Ishikawa (cell line): ENCODE results near the gene PDE2A.

Source experiments
- CEBPB ChIP-seq: IDR thresholded peaks from 2 replicates; pipeline ENCODE4 v1.6.1; 2012
- CREB1 ChIP-seq: IDR thresholded peaks from 2 replicates; pipeline ENCODE4 v1.6.1; 2012; ENCODE audit warnings: low read depth
- EGR1 ChIP-seq: IDR thresholded peaks from 2 replicates; pipeline ENCODE4 v1.6.1; 2012
- EP300 ChIP-seq: IDR thresholded peaks from 2 replicates; pipeline ENCODE4 v1.6.1; 2012; ENCODE audit warnings: borderline replicate concordance
- FOXM1 ChIP-seq: IDR thresholded peaks from 2 replicates; pipeline ENCODE4 v1.6.1; 2012; ENCODE audit warnings: low read depth, borderline replicate concordance
- MAX ChIP-seq: IDR thresholded peaks from 2 replicates; pipeline ENCODE4 v1.6.1; 2012
- NFIC ChIP-seq: IDR thresholded peaks from 2 replicates; pipeline ENCODE4 v1.6.1; 2012
- RAD21 ChIP-seq: IDR thresholded peaks from 2 replicates; pipeline ENCODE4 v1.6.1; 2012; ENCODE audit warnings: low read depth
- REST ChIP-seq: IDR thresholded peaks from 2 replicates; pipeline ENCODE4 v1.6.1; 2012; ENCODE audit warnings: low read depth, mild to moderate bottlenecking
- TAF1 ChIP-seq: IDR thresholded peaks from 2 replicates; pipeline ENCODE4 v1.6.1; 2012; ENCODE audit warnings: low read depth, mild to moderate bottlenecking
- TCF12 ChIP-seq: IDR thresholded peaks from 2 replicates; pipeline ENCODE4 v1.6.1; 2012; ENCODE audit warnings: low read depth
- TEAD4 ChIP-seq: IDR thresholded peaks from 2 replicates; pipeline ENCODE4 v1.6.1; 2012
- USF1 ChIP-seq: IDR thresholded peaks from 2 replicates; pipeline ENCODE4 v1.6.1; 2012
- YY1 ChIP-seq: IDR thresholded peaks from 2 replicates; pipeline ENCODE4 v1.6.1; 2012; ENCODE audit warnings: low read depth
- ZBTB7A ChIP-seq: IDR thresholded peaks from 2 replicates; pipeline ENCODE4 v1.6.1; 2012; ENCODE audit warnings: low read depth

PDE2A gene

GRCh38 chr11:72580642-72580950 lies 93.6 kb downstream of the PDE2A start:
- no peak for TF ChIP-seq YY1
- no peak for TF ChIP-seq TEAD4
- TF ChIP-seq TAF1 = no peak

GRCh38 chr11:72579816-72580641 lies 94.2 kb downstream of the PDE2A start:
- TF ChIP-seq MAX (no peak), CEBPB (no peak), EP300 (no peak), REST (no peak), ZBTB7A (no peak), YY1 (no peak), TCF12 (no peak), TEAD4 (no peak), TAF1 (no peak), USF1 (no peak), RAD21 (no peak), NFIC (no peak), FOXM1 (no peak), CREB1 (no peak)

- TF ChIP-seq ZBTB7A (no peak), YY1 (no peak), CREB1 (no peak), RAD21 (no peak), USF1 (no peak), EP300 (no peak), MAX (no peak), EGR1 (no peak), TEAD4 (no peak), CEBPB (no peak), NFIC (no peak), FOXM1 (no peak), TCF12 (no peak)
Observed at GRCh38 chr11:72578991-72579815, 95.0 kb downstream of the PDE2A start.

- TF ChIP-seq NFIC = no peak
- no peak for TF ChIP-seq EGR1
- TF ChIP-seq EP300 = no peak
- TF ChIP-seq MAX = no peak
- no peak for TF ChIP-seq ZBTB7A
- no peak for TF ChIP-seq TCF12
- TF ChIP-seq CREB1 = no peak
- TF ChIP-seq USF1 = no peak
- TF ChIP-seq TEAD4 = no peak
- TF ChIP-seq FOXM1 = no peak
- TF ChIP-seq YY1 = no peak
- no peak for TF ChIP-seq REST
- TF ChIP-seq CEBPB = no peak
- TF ChIP-seq RAD21 = no peak
- TF ChIP-seq TAF1 = no peak
Observed at GRCh38 chr11:72578566-72578965, 95.7 kb downstream of the PDE2A start.
